Activated T-cell treated with anti-CD3 and anti-CD28 coated beads, Interleukin-2, amount 50 U/mL, for 24 hours (primary cell): Measurements from ENCODE around the gene AKAP1.
A peak's percentile ranks its signal among the peaks of the same experiment; 100 is the strongest.

Source experiments
- DNase-seq: peaks from one replicate; pipeline ENCODE4 v3.0.0-alpha.2; 2020
- H3K27ac Mint-ChIP-seq: 2 replicates; pipeline ENCODE4 v1.8.0; 2020; ENCODE audit warnings: mild to moderate bottlenecking, mixed read lengths
- H3K27me3 Mint-ChIP-seq: 2 replicates; pipeline ENCODE4 v1.8.0; 2020; ENCODE audit warnings: mixed read lengths
- H3K36me3 Mint-ChIP-seq: 2 replicates; pipeline ENCODE4 v1.8.0; 2020; ENCODE audit warnings: low read depth, mixed read lengths
- H3K4me1 Mint-ChIP-seq: 2 replicates; pipeline ENCODE4 v1.8.0; 2020; ENCODE audit warnings: low read depth, mixed read lengths
- H3K4me3 Mint-ChIP-seq: 2 replicates; pipeline ENCODE4 v1.8.0; 2020; ENCODE audit warnings: mild to moderate bottlenecking, moderate library complexity, mixed read lengths
- H3K9me3 Mint-ChIP-seq: 2 replicates; pipeline ENCODE4 v1.8.0; 2020; ENCODE audit warnings: mixed read lengths

The AKAP1 gene

GRCh38 chr17:57106836-57107497 lies 21.9 kb downstream of the AKAP1 start:
- DNase-seq = no peak
- Mint-ChIP-seq H3K27me3 (no peaks in the 10 kb centered on the region), H3K27ac (no peak overlapping the region), H3K36me3 (peaks cover 61% of the 10 kb centered on the region), H3K4me3 (no peak overlapping the region), H3K9me3 (no peaks in the 10 kb centered on the region), H3K4me1 (peaks cover 13% of the 10 kb centered on the region)

- Mint-ChIP-seq H3K4me1 (peaks cover 11% of the 10 kb centered on the region), H3K27me3 (no peaks in the 10 kb centered on the region), H3K9me3 (no peaks in the 10 kb centered on the region), H3K27ac (no peak overlapping the region), H3K36me3 (peaks cover 67% of the 10 kb centered on the region), H3K4me3 (no peak overlapping the region)
- no peak for DNase-seq
Measured at GRCh38 chr17:57107498-57108101, 22.6 kb downstream of the AKAP1 start.

- peak overlapping the region; percentile 12 for H3K27ac Mint-ChIP-seq
- no peak overlapping the region for H3K4me3 Mint-ChIP-seq
- H3K9me3 Mint-ChIP-seq = no peaks in the 10 kb centered on the region
- no peaks in the 10 kb centered on the region for H3K27me3 Mint-ChIP-seq
- peaks cover 8% of the 10 kb centered on the region for H3K4me1 Mint-ChIP-seq
- no peak for DNase-seq
- peaks cover 79% of the 10 kb centered on the region for H3K36me3 Mint-ChIP-seq
Measured at GRCh38 chr17:57108671-57109392, 23.8 kb downstream of the AKAP1 start.

- Mint-ChIP-seq H3K4me1 (peaks cover 8% of the 10 kb centered on the region), H3K9me3 (no peaks in the 10 kb centered on the region), H3K27ac (peak overlapping the region; percentile 12), H3K4me3 (no peak overlapping the region), H3K27me3 (no peaks in the 10 kb centered on the region), H3K36me3 (peaks cover 86% of the 10 kb centered on the region)
- DNase-seq = no peak
Measured at GRCh38 chr17:57109393-57110151, 24.5 kb downstream of the AKAP1 start.

- Mint-ChIP-seq H3K27ac (no peak overlapping the region), H3K27me3 (no peaks in the 10 kb centered on the region), H3K36me3 (peaks cover 88% of the 10 kb centered on the region), H3K9me3 (no peaks in the 10 kb centered on the region), H3K4me1 (peaks cover 8% of the 10 kb centered on the region), H3K4me3 (no peak overlapping the region)
- no peak for DNase-seq
Measured at GRCh38 chr17:57110152-57110542, 25.1 kb downstream of the AKAP1 start.

GRCh38 chr17:57110579-57111325 lies 25.7 kb downstream of the AKAP1 start:
- H3K9me3 Mint-ChIP-seq = no peaks in the 10 kb centered on the region
- no peak for DNase-seq
- H3K4me1 Mint-ChIP-seq = peaks cover 8% of the 10 kb centered on the region
- no peak overlapping the region for H3K27ac Mint-ChIP-seq
- H3K36me3 Mint-ChIP-seq = peaks cover 89% of the 10 kb centered on the region
- no peaks in the 10 kb centered on the region for H3K27me3 Mint-ChIP-seq
- no peak overlapping the region for H3K4me3 Mint-ChIP-seq

GRCh38 chr17:57111386-57111785 lies 26.3 kb downstream of the AKAP1 start:
- H3K27ac Mint-ChIP-seq = peak overlapping the region; percentile 50

GRCh38 chr17:57113011-57113410 lies 28.0 kb downstream of the AKAP1 start:
- Mint-ChIP-seq H3K4me3 (no peak overlapping the region), H3K27ac (no peak overlapping the region), H3K9me3 (no peaks in the 10 kb centered on the region), H3K27me3 (no peaks in the 10 kb centered on the region), H3K4me1 (peaks cover 2% of the 10 kb centered on the region), H3K36me3 (peaks cover 89% of the 10 kb centered on the region)
- DNase-seq = no peak

More at GRCh38 chr17:57111386-57111785, 26.3 kb downstream of the AKAP1 start:
- Mint-ChIP-seq H3K9me3 (no peaks in the 10 kb centered on the region), H3K27me3 (no peaks in the 10 kb centered on the region), H3K36me3 (peaks cover 89% of the 10 kb centered on the region), H3K4me1 (peaks cover 5% of the 10 kb centered on the region), H3K4me3 (no peak overlapping the region)
- DNase-seq = no peak

GRCh38 chr17:57113656-57114055 lies 28.6 kb downstream of the AKAP1 start:
- DNase-seq = no peak
- no peaks in the 10 kb centered on the region for H3K27me3 Mint-ChIP-seq
- no peak overlapping the region for H3K27ac Mint-ChIP-seq
- peaks cover 2% of the 10 kb centered on the region for H3K4me1 Mint-ChIP-seq
- peaks cover 95% of the 10 kb centered on the region for H3K36me3 Mint-ChIP-seq
- no peaks in the 10 kb centered on the region for H3K9me3 Mint-ChIP-seq
- no peak overlapping the region for H3K4me3 Mint-ChIP-seq

- H3K4me1 Mint-ChIP-seq = no peaks in the 10 kb centered on the region
- H3K27me3 Mint-ChIP-seq = no peaks in the 10 kb centered on the region
- no peak overlapping the region for H3K27ac Mint-ChIP-seq
- no peak overlapping the region for H3K4me3 Mint-ChIP-seq
- H3K36me3 Mint-ChIP-seq = peaks cover 97% of the 10 kb centered on the region
- DNase-seq = peak; percentile 81
- H3K9me3 Mint-ChIP-seq = no peaks in the 10 kb centered on the region
Measured at GRCh38 chr17:57114085-57114673, 29.1 kb downstream of the AKAP1 start.

GRCh38 chr17:57115377-57115776 lies 30.3 kb downstream of the AKAP1 start:
- Mint-ChIP-seq H3K36me3 (peaks cover 97% of the 10 kb centered on the region), H3K4me3 (no peak overlapping the region), H3K9me3 (no peaks in the 10 kb centered on the region), H3K27me3 (no peaks in the 10 kb centered on the region), H3K4me1 (no peaks in the 10 kb centered on the region), H3K27ac (no peak overlapping the region)
- no peak for DNase-seq

GRCh38 chr17:57115916-57116315 lies 30.9 kb downstream of the AKAP1 start:
- Mint-ChIP-seq H3K27me3 (no peaks in the 10 kb centered on the region), H3K9me3 (no peaks in the 10 kb centered on the region), H3K4me3 (no peak overlapping the region), H3K27ac (no peak overlapping the region), H3K4me1 (no peaks in the 10 kb centered on the region), H3K36me3 (peaks cover 98% of the 10 kb centered on the region)
- DNase-seq = no peak

- Mint-ChIP-seq H3K36me3 (peaks cover 98% of the 10 kb centered on the region), H3K4me3 (no peak overlapping the region), H3K4me1 (no peaks in the 10 kb centered on the region), H3K9me3 (no peaks in the 10 kb centered on the region), H3K27me3 (no peaks in the 10 kb centered on the region), H3K27ac (no peak overlapping the region)
- DNase-seq = no peak
Measured at GRCh38 chr17:57117798-57118197, 32.8 kb downstream of the AKAP1 start.

- Mint-ChIP-seq H3K4me1 (no peaks in the 10 kb centered on the region), H3K27ac (no peak overlapping the region), H3K36me3 (peaks cover 97% of the 10 kb centered on the region), H3K27me3 (no peaks in the 10 kb centered on the region), H3K4me3 (no peak overlapping the region), H3K9me3 (no peaks in the 10 kb centered on the region)
- DNase-seq = no peak
Measured at GRCh38 chr17:57120814-57121213, 35.8 kb downstream of the AKAP1 start.
